Ammon's horn (tissue), 1 donor: Measurements from ENCODE around the gene TMEM106C.
A peak's percentile ranks its signal among the peaks of the same experiment; 100 is the strongest.

Experiments used
- DNase-seq: peaks from one replicate; pipeline ENCODE4 v3.0.0-alpha.2; 2016; ENCODE audit warnings: low spot score

TMEM106C gene

DNA sequence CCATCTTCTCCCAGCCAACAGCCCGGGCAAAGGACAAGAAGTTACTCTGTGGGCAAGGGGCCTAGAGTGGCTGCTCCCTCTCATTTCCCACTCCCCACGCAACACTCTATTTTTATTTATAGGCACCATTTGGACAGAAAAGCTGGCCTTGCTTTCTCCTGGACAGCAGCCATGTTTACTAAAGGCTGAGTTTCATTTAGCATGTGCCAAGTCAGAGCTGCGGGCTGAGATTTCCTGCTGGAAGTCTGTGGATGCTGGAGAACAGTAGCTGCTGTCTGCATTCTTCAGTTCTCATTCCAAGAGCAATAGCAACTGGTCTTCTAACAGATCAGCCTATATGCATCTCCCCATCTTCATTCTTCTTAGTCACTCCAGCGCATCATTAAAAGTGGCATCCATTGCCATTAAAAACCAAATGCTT, 32.6 kb downstream of the TMEM106C start:
- peak; percentile 63 for DNase-seq

DNA sequence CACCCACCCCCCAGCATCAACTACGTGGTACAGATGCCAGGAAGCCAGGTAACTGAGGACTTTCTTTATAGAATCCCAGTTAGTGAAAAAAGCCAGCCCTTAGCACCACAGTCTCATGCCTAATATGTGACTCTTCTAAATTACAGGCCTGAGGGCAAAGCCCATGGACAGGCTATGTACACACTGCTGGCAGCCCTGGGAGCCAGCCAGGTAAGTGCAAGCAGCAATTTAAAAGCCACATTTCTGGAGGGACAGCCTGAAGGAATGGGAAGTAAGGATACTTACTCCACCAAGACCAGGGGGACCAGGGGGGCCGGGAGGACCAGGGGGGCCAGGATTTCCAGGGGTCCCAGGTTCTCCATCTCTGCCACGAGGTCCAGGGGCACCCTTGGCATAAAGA, 33.9 kb downstream of the TMEM106C start:
- DNase-seq, result no peak

DNA sequence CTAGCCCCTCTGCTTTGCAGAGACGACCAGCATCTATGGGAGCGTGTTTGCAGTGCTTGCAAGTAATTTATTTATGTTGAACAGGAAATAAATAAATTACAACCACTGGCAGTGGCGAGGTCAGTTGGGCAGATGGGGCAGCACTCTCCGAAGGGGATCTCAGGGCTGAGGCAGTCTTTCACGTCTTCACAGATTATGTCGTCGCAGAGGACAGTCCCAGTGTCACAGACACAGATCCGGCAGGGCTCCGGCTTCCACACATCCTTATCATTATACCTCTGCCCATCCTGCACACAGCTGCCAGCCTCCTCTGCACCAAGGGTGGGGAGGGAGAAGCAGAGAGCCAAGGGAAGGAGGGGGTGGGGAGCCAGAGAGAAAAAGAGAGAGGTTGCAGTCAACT, 36.4 kb downstream of the TMEM106C start:
- DNase-seq, result no peak

DNA sequence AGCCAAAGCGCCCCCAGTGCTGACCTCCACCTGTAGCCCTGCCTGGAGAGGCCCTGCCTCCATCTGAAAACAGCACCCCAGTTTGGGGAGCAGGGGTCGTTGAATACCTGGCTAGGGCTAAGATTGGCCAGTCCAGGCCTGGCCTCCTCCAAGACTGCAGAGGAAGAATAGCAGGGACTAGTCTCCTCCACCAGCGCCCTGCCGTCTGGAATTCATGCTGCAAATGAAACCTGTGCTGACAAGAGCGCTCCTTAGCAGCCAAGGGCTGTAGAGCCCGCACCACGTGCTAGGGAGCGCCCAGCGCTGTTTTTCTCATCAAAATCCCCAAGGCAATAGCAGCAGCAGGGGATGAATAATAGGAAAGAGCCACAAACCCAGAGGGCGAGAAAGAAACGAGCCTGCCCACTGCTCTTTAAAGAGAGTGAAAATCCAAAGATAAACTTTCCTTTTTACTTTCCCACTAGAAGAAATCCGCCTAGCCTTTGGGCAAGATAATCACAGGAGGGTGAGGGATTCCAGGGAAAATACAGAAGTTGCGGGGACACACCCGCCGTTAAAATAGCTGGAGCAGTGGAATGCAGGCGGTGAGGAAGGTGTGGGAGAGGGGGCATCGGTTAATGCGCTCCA, 37.6 kb downstream of the TMEM106C start:
- DNase-seq, result no peak

DNA sequence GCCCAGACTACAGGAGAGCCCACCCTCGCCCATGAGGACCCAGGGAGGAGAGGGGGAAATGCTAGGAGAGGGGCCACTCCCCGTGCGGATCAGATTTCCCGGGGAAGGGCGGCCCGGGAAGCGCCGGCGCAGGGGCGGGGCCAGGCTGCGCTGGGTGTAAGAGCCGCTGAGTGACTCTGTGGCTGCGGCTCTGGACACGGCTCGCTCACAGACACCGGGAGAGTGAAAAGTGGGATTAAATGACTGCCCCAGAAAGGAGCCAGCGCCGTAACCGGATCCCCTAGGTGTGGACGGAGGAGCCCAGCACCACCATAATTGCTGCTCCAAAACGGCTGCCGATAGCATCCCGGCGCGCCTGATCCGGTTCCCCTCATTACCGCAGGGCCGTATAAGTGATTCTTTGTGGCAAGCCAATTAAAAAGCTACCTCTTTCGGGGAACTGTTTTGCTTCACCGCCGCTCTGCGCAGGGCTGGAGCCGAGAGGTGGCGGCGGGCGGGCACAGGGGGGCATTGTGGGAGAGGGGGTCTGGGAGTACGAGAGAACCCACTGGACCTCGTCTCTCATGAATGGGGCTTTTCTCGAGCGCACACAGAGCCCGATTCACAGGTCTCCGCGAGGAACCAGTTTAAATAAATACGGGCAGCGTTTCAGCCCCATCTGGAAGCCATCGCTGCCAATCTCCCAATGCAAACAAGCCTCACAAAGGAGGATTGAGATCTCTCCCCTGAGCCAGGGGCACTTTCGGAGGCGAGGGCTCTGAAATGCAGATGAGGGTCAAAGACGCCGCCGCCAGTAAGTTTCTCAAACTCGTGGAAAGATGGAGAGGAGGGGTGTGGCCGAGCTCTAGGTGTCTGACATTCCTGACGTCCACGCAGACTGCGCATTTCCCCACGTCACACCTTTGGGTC, 38.4 kb downstream of the TMEM106C start:
- DNase-seq, result peak; percentile 23

DNA sequence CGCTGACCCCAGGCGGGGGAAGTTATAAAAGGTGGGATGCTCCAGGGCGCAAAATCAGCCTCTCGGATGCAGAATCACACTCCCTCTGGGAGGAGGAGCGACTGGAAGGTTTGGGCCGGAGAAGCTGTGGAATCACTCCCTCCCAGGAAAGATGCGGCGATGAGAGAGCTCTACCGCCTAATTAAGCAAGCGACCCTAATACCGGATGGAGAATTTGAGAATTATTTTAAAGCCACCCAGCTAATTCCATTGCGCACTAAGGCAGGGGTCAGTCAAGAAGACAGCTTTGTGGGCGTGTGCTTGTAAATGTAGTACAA, 39.0 kb downstream of the TMEM106C start:
- DNase-seq, result no peak

DNA sequence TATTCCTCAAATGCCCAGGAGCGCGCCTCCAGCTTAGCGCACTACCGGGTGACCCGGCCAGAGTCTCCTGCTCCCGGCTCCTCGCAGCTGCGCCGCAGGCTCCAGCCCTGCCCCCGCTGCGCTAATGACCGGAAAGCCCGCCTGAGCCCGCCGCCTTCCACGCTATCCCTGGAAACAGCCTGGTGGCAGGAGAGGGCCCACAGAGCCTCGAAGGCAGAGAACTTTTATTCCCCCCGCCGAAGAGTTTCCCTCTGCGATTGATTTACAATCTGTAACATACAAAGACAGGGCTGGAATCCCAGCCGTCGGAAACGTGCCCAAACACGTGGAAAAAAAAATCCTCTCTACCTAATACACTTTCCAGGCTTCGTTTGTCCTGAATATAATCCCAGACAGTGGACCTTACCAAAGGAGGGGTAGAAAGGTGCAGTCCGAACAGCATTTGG, 39.4 kb downstream of the TMEM106C start:
- no peak for DNase-seq

DNA sequence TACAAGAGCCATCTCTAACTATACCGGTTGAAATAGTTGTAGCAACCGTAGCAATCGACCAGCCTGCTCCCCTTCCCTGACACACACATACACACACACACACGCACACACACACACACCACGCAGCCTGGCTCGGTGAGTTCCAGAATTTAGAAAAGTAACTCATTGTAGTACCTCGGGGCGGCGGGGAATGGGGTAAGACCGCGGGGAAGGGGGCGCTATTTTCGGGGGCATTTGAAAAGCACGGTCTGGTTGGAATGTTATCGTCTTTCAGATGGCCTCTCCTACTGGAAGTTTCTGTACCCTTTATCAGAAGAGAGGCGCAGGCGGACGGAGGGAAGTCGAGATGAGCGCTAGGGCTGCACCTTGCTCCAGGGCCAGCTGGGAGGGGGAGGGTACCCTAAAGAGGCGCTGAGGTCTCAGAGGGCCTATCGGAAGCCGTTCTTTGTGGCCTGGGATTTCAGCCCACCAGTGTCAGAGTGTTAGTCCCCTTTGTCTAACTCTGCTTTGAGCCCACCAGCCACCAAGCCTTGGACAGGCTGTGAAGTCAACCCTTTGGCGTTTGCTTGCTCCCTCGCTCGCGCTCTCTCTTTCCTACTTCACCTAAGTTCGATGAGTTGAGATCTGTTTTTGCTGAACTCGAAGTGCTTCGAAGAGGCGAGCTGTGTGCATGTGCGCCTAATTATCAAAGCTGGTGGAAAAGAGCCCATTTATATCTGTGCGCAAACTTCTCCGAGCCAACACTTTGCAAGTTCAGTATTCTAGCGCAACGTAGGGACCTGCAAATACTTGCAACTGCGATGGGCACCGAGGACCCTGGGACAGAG, 40.0 kb downstream of the TMEM106C start:
- DNase-seq, result no peak

DNA sequence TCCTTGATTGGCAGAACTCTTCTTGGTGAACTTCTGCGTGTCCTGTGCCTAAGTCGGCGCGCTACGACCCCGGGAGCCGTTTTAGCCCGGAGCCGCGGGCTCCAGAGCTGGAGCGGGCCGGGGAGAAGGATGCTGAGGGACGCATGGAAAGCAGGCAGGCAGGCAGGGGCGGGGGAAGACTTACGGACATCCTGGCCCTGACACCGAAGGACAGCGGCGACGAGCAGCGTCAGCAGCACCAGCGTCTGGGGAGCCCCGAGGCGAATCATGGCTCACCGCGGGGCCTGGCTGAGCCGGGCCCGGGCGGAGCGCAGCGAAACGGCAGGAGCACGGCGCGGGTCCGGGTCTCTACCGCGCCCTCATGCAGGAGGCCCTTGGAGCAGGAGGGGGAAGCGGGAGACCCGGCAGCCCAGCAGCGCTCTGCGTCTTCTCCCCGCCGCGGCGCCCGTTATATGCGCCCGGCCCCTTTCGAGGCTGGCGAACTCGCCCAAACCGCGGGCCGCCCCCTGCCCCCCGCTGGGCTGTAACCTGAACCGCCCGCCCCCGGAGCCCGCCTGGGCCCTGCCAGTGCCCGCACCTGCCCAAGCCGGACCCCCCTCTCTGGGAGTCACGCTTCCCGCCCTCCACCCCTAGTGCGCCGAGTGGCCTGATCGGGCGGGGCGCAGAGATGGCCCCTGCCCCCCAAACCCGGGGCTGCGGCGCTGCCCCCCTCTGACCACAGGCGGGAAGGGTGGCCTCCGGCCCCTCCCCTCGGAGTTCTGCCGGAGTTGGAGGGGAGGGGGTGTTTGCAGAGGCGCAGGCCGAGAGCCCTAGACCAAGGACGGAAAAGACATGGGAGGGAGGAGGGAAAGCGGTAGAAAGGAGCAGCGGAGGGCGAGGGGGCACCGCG, 40.9 kb downstream of the TMEM106C start, which contains the start of gene COL2A1:
COL2A1 (minus strand) TSS at position 424 of the 889 bp plus-strand sequence; CDS start at position 269, 155 bp downstream.
- DNase-seq, result no peak

DNA sequence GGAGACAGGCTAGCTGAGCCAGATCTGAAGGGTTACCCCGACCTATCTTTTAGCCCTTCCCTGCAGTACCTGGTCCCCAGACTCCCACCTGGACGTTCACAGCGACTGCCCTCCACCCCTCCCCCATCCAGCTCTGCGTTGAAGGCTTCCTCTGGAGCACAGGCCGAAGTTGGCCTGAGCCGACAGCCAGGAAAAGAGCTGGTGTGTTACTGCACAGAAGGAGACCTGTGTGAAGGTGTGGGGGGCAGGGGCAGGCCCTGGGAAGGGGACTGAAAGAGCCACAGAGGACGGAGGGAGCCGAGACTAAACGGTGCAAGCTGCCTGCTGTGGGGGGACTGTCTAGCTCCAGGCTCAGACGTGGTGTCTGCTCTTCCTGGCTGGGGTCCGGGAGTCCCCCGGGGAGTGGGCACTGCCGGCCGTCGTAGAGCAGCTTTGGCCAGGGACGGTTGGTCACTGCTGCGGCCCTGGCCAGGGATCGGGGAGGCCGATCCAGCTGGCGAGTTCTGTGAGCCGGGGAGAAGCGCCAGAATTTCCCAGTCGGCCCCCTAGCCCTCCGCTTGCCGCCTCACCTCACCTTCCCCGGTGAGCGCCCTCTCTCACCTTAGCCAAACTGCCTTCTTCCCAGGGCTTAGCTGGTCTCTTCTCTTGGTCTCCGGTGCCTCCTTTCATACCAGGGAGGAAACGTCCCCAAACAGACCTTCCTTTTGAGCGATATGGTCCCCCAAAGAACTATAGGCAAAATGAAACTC, 41.8 kb downstream of the TMEM106C start:
- DNase-seq, result no peak

DNA sequence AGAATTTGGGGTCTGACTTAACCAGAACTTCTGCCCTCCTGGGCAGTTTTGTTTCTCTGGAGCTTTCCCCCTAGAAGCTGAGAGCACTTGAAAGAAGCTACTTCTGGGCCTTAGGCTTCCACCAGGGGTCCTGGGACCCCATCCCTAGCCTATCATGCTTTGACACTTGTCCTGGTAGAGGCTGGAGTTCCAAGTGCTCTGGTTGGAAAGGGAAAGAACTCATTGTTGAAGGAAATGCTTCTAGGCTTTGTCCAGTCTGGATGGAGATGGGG, 42.3 kb downstream of the TMEM106C start:
- DNase-seq, result no peak

DNA sequence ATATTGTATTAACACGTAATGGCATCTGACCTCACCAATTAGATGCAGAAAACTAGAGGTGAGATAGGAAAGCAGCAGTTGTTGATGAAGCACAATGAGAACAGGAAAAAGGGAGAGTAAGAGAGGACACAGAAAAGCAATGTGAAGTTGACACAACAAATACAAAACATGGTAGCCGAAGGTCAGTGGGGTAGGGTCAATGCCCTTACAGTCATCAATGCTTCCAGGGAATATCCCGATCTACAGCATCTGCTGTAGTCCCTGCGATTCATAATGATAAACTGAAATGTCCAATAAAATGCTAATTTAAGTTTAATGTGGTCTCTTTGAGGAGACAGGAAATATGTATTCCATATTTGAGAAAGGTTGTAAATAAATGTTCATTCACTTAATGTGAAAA, 43.8 kb downstream of the TMEM106C start:
- no peak for DNase-seq

DNA sequence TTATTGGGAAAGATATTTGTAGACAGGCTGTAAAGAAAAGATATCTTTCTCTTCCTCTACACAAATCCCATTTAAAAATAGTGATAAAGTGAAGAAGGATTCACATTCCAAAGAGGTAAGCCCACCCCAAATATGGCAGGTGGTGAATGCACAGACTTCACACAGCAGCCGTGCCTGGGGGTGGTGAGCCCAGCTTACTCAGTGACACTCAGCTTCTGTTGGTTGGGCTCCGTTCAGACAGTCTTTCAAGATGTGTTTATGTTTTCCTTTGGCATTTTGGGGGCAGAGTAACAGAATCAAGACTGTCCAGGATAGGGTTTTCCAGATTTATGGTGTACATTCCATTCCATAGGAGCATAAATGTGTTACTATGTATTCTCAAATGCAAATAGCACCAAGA, 45.0 kb downstream of the TMEM106C start:
- DNase-seq, result no peak

DNA sequence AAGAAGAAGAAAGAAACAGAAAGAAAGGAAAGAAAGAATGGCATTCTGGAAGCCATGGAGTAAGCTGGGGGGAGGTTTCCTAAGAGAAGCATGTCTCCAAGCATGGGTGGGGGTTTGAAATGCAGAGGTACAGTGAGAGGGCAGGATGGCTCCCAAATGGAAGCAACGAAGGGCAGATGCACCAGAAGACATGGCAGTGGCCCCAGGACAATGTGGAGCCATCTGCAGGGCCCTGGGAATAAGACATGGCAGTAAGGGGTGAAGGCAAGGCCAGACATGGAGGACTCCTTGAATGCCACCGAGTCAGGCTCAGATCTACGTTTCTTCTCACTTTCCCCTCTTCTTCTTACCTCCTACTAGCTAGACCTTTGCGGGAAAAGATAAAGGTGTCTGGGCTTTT, 45.6 kb downstream of the TMEM106C start:
- DNase-seq, result no peak

DNA sequence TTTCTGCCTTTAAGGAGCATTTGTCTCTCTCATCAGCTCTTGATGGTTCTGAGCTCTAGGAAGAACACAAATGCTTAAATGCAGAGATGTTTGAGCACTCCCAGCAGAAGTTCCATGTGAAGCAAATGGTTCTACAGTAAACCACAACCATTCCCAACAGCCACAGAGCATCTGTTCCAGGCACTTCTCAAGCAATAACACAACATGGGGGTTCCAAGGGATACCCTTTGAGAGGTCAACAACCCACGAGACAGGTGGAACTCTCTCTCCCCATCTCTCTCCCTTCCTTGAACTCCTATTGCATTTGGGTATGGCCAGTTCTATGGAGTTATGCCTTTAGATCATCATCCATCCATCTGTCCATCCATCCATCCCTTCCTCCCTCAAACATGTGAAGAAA, 46.1 kb downstream of the TMEM106C start:
- no peak for DNase-seq

DNA sequence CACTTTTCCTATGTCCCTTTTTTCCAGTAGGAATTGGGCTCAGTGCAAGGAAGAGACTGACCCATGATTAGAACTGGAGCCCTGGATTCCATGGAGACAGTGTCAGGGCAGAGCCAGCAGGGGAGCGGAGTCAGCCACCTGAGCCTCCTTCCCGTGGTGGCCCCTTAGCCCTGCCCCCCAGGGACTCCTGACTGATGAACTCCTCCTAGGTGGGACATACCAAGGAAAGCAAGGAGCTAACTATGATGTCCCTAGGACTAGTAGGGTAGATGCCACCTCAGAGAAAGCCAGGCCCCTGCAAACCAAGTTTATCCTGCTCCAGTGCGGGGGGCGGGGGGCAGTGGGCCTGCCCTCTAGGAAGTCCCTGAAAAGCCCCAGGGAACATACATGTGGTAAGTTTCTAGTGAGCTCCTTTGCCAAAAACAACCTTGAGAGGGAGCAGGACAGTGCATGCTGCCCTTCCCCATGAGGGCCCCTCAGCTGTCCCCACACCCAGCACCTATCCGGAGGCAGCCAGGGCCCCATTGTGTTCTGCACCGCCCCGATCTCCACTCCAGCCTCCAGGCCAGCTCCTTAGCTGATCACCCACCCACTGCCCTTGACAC, 47.1 kb downstream of the TMEM106C start:
- no peak for DNase-seq

DNA sequence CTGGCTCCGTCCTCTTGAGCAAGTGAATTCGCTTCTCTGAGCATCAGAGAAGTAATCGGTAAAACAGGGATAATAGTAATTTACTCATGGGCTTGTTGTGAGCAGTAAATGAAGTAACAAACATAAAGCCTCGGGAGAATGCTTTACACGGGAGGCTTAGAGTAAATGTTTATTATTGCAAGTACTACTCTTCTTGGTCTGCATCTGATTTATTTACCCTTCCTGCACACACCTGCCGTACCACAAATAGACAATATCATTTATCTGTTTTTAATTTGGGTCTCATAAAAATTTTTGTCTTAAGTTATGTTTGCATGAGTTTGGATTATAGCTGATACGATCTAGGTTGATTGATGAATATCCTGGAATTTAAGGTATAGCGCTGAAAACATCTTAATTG, 48.7 kb downstream of the TMEM106C start:
- DNase-seq, result no peak

DNA sequence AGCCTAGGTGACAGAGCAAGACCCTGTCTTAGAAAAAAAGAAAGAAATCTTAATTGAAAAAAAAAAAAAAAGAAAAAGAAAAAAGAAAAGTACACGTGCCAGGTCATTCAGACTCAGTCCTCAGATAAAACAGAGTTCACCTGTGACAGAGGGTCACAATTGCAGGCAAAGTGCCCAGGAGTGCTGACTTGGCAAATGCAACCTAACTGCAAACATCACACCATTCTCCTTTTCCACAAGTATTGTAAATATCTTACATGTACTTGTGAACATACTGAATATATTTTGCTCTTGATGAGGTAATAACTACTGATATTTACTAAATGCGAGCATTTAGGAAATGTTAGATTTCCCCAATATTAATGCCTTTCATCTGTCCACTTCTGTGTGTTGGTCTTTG, 49.9 kb downstream of the TMEM106C start:
- DNase-seq, result no peak

DNA sequence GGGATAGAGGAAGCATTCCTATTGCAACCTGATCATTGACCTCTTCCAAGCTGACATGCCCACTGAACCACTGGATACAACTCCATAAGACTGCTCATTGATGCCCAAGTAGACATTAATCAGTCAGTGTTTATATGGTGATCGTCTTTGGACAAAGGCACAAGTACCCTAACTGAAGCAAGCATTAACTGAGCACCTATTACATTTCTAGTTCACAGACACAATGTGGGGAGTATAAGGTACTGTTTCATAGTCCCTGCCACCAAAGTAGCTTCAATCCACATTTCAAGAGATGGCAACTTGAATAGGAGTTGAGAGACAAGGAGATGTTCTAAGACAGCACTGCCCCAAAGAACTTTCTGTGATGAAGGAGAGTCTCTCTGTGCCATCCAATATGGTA, 51.7 kb downstream of the TMEM106C start:
- DNase-seq, result no peak

DNA sequence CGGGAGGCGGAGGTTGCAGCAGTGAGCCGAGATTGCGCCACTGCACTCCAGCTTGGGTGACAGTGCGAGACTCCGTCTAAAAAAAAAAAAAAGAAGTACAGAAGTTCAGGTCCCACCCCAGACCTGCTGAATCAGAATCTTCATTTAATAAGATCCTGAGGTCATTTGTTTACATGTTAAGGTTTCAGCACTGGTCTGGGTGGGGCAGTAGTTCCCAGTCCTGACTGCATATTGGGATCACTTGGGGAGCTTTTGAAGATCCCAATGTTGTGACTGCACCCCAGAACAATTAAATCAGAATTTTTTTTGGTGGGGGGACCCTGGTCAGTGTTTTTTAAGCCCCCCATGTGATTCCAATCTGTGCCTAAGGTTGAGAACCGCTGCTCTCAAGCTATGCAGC, 52.6 kb downstream of the TMEM106C start:
- DNase-seq, result no peak
